ENCODE results near the gene NALF2.

Gene NALF2

DNA sequence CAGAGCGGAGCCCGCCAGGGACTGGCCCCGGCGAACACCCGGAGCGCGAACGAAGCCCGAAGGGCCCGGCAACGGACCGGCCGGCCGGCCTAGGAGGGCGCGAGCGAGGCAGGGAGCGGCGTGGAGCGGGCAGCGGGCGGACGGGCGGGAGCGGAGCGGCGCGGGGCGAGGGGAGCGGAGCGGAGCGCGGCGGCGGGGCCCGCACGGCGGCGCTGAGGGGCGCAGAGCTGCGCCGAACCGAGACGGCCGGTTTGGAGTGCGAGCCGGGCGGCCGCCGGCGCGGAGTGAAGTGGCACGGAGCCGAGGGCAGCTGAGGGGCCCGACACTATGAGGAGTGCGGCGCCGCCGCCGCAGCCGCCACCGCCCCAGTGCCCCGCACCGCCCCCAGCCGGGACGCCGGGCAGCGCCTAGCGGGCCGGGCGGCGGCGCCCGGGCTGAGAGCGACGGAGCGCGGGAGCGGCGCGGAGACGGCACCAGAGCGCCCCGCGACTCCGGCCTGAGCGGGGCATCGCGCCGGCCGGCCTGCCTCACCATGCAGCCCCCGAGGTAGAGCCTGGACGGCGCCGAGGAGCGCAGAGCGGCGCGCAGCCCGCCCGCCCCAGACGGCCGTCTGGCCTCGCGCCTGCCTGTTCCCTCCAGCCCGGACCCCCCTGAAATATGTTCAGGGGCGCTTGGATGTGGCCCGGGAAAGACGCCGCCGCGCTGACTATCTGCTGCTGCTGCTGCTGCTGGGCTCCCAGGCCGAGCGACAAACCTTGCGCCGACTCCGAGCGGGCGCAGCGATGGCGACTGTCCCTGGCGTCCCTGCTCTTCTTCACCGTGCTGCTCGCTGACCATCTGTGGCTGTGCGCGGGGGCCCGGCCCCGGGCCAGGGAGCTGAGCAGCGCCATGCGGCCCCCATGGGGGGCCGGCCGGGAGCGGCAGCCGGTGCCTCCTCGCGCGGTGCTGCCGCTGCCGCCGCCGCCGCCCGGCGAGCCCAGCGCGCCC, 793 bp downstream of the NALF2 start:
- Histone ChIP-seq H3K4me3 (ENCODE audit: insufficient read depth, low read depth, low read length) (peak overlapping the region; percentile 50), H3K9me3 (ENCODE audit: control insufficient read depth, low read length) (no peaks in the 10 kb centered on the region), H3K36me3 (ENCODE audit: control insufficient read depth, insufficient read depth, low read length) (no peaks in the 10 kb centered on the region), H3K4me1 (ENCODE audit: control insufficient read depth, insufficient read depth, low read length) (peaks cover 3% of the 10 kb centered on the region), H3K27ac (ENCODE audit: insufficient read depth, low read depth, low read length, poor library complexity, severe bottlenecking) (no peak overlapping the region), H3K27me3 (ENCODE audit: control insufficient read depth, insufficient read depth, low read length, poor library complexity, severe bottlenecking) (peaks cover 21% of the 10 kb centered on the region)
- WGBS, 2 experiments, result 0 to 1% methylated on average over 146 of the region's 146 CpGs

DNA sequence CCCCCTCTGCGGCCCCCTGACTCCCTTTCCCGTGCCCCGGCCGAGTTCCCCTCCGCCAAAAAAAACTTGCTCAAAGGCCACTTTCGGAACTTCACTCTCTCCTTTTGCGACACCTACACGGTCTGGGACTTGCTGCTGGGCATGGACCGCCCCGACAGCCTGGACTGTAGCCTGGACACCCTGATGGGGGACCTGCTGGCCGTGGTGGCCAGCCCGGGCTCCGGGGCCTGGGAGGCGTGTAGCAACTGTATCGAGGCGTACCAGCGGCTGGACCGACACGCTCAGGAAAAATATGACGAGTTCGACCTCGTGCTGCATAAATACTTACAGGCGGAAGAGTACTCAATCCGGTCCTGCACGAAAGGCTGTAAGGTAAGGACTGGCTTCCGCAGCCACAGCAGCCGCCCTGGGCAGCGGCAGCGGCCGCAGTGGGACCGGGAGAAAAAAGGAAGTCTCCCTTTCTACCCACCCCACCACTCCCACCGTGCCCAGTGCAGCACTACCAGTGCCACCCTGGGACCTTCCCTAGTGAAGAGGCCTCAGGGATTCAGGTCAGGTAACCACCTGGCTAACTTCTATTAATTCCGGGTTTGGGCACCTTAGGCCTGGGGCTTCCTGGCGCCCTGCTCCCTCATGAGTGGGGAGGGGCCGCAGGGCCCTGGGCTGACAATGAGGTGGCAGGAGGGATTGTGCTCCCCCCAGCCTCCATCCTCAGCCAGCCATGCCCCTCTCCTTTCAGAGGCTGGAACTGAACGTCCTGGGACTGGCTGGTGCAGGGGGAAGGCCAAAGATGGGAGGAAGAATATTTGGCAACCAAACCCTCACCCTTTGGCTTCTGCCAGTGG, 1.9 kb downstream of the NALF2 start:
- H3K36me3 ChIP-seq (ENCODE audit: control insufficient read depth, insufficient read depth, low read length), result no peaks in the 10 kb centered on the region
- no peak overlapping the region for H3K27ac ChIP-seq (ENCODE audit: insufficient read depth, low read depth, low read length, poor library complexity, severe bottlenecking)
- peak overlapping the region; percentile 39 for H3K4me3 ChIP-seq (ENCODE audit: insufficient read depth, low read depth, low read length)
- peaks cover 3% of the 10 kb centered on the region for H3K4me1 ChIP-seq (ENCODE audit: control insufficient read depth, insufficient read depth, low read length)
- H3K27me3 ChIP-seq (ENCODE audit: control insufficient read depth, insufficient read depth, low read length, poor library complexity, severe bottlenecking), result peaks cover 21% of the 10 kb centered on the region
- WGBS, 2 experiments, result 7 to 12% methylated on average over 33 to 36 of the region's 36 CpGs
- no peaks in the 10 kb centered on the region for H3K9me3 ChIP-seq (ENCODE audit: control insufficient read depth, low read length)

DNA sequence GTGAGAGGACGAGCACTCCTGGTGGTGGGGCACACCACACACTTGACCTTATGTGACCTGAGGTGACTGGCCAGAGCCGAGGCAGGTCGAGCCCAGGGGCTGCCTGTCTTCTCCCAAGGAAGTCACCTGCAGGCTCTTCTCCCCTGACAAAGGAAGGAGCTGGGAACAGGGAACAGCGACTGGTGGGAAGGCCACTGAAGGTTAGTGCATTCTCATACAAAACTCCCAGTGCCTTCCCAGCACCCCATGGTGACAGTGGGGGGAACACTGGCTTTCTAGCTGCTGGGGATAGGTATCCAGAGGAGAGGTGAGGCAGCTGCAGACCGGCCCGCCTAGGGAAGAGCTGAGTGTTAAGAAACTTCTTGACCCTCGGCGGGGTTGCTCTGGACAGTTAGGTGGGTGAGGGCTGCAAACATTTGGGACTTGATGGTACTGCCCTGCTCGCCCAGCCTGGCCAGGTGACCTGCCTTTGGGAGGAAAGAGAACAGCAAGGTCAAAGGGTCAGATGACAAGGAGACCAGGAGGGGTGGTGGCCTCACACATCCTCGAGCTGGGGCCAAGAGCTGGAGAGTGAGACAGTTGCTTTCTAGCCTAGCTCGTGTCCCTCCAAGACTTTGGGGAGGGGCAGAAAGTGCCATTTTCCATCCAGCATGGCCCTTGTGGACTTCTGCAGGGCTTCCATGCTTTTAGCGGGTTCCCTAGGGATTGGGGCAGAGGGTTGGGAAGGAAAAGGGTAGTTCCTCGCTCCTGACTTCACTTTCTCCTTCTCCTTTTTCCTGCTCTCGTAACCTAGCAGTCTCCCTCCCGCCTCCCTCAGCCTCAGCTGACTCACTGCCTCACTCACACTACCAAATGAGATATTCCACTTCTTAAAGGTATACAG, 2.7 kb downstream of the NALF2 start:
- Histone ChIP-seq H3K4me3 (ENCODE audit: insufficient read depth, low read depth, low read length) (no peak overlapping the region), H3K27ac (ENCODE audit: insufficient read depth, low read depth, low read length, poor library complexity, severe bottlenecking) (no peak overlapping the region), H3K9me3 (ENCODE audit: control insufficient read depth, low read length) (no peaks in the 10 kb centered on the region), H3K27me3 (ENCODE audit: control insufficient read depth, insufficient read depth, low read length, poor library complexity, severe bottlenecking) (peaks cover 21% of the 10 kb centered on the region), H3K4me1 (ENCODE audit: control insufficient read depth, insufficient read depth, low read length) (no peaks in the 10 kb centered on the region), H3K36me3 (ENCODE audit: control insufficient read depth, insufficient read depth, low read length) (no peaks in the 10 kb centered on the region)
- 62 to 65% methylated on average over 14 to 15 of the region's 15 CpGs for WGBS, 2 experiments

DNA sequence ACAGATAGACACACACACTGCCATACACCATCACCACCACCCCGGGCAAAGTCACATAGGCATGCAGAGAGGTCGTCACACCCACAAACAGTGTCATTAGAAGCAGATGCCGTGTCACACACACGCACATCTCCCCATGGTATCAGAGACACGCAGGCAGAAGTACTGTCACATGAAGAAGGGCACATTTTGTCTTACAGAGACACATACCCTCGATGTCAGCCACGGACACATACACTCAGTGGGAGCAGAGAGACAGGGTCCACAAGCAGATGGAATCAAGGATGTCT, 3.3 kb downstream of the NALF2 start:
- H3K4me3 ChIP-seq (ENCODE audit: insufficient read depth, low read depth, low read length), result no peak overlapping the region
- WGBS, 2 experiments, result 94% methylated on average over 7 of the region's 7 CpGs
- H3K27me3 ChIP-seq (ENCODE audit: control insufficient read depth, insufficient read depth, low read length, poor library complexity, severe bottlenecking), result peaks cover 21% of the 10 kb centered on the region
- H3K9me3 ChIP-seq (ENCODE audit: control insufficient read depth, low read length), result no peaks in the 10 kb centered on the region
- no peaks in the 10 kb centered on the region for H3K4me1 ChIP-seq (ENCODE audit: control insufficient read depth, insufficient read depth, low read length)
- H3K27ac ChIP-seq (ENCODE audit: insufficient read depth, low read depth, low read length, poor library complexity, severe bottlenecking), result no peak overlapping the region
- no peaks in the 10 kb centered on the region for H3K36me3 ChIP-seq (ENCODE audit: control insufficient read depth, insufficient read depth, low read length)

DNA sequence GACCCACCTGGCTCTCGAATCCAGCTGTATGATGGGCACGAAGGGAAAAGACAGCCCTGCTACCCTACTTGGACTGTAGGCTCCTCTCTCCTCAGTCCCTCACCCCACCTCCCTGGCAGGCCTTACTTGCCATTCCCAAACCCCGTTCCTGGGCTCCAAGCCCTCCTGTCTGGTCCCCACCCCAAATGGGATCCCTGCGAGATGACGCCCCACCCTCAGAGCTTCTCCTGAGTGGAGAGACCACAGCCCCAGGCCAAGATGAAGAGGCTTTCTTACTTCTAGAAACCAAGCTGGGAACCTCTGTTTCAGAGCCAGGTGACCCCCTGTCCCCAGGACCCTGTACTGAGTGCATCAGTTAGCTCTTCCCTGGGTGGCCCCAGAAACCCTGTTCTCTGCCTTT, 4.5 kb downstream of the NALF2 start:
- Histone ChIP-seq H3K4me3 (ENCODE audit: insufficient read depth, low read depth, low read length) (no peak overlapping the region), H3K36me3 (ENCODE audit: control insufficient read depth, insufficient read depth, low read length) (no peaks in the 10 kb centered on the region), H3K4me1 (ENCODE audit: control insufficient read depth, insufficient read depth, low read length) (no peaks in the 10 kb centered on the region), H3K27ac (ENCODE audit: insufficient read depth, low read depth, low read length, poor library complexity, severe bottlenecking) (no peak overlapping the region), H3K9me3 (ENCODE audit: control insufficient read depth, low read length) (no peaks in the 10 kb centered on the region), H3K27me3 (ENCODE audit: control insufficient read depth, insufficient read depth, low read length, poor library complexity, severe bottlenecking) (peaks cover 21% of the 10 kb centered on the region)
- 90 to 94% methylated on average over 5 of the region's 5 CpGs for WGBS, 2 experiments

DNA sequence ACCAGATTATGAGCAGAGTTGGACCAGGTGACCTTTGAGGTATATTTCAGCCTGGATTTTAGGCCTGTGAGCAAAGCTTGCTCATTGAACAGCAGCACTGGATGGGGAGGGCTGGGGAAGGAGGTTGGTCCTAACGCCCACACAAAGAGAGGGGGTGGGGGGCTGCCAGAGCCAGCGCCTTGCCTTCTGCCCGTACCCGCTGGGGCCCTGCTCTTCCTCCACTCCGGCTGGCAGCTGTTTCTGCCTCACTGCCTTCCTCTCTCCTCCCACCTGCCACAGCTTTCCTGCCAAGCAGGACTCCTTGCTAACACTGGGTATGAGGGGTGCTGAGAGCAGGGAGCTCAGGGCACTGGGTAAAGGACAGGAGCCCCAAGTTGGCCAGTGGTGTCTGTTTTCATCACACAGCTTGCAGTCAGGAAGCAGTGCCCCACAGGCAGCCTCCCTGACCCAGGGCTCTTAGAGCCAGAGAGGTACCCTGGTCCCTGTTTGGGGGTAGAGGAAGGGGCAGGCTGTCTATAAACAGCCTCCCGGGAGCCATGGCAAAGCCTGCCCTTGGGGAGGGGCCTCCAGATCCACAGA, 6.1 kb downstream of the NALF2 start:
- Histone ChIP-seq H3K36me3 (ENCODE audit: control insufficient read depth, insufficient read depth, low read length) (no peaks in the 10 kb centered on the region), H3K27me3 (ENCODE audit: control insufficient read depth, insufficient read depth, low read length, poor library complexity, severe bottlenecking) (peaks cover 18% of the 10 kb centered on the region), H3K4me3 (ENCODE audit: insufficient read depth, low read depth, low read length) (no peak overlapping the region), H3K4me1 (ENCODE audit: control insufficient read depth, insufficient read depth, low read length) (no peaks in the 10 kb centered on the region), H3K27ac (ENCODE audit: insufficient read depth, low read depth, low read length, poor library complexity, severe bottlenecking) (no peak overlapping the region), H3K9me3 (ENCODE audit: control insufficient read depth, low read length) (no peaks in the 10 kb centered on the region)
- 74 to 78% methylated on average over 5 to 6 of the region's 6 CpGs for WGBS, 2 experiments

DNA sequence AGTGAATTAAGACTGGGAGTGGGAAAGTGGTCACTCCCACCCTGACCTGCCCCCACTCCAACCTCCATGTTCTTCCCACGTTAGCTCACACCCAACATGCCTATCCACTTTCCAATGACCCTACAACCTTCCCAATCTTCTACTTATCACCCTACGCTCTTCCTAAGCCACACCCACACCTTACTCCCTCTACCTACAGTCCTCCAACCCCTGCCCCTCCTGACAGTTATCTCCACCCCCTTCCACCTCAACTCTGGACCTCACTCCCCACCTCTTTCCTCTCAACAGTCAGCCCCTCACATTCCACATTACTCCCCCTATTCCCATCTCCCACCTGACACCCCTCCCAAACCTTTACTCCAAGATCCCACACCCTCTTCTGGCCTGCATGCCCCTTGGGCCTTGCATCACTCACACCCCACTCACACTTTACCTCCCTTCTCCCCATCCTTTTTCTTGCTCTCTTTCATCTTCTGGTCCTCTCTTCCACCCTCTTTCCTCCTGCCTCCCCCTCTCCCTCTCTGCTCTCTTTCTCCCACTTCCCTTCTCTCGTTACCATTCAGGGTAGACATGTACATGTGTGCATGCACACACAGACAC, 6.9 kb downstream of the NALF2 start:
- Histone ChIP-seq H3K27ac (ENCODE audit: insufficient read depth, low read depth, low read length, poor library complexity, severe bottlenecking) (no peak overlapping the region), H3K4me1 (ENCODE audit: control insufficient read depth, insufficient read depth, low read length) (no peaks in the 10 kb centered on the region), H3K9me3 (ENCODE audit: control insufficient read depth, low read length) (no peaks in the 10 kb centered on the region), H3K27me3 (ENCODE audit: control insufficient read depth, insufficient read depth, low read length, poor library complexity, severe bottlenecking) (peaks cover 11% of the 10 kb centered on the region), H3K4me3 (ENCODE audit: insufficient read depth, low read depth, low read length) (no peak overlapping the region), H3K36me3 (ENCODE audit: control insufficient read depth, insufficient read depth, low read length) (no peaks in the 10 kb centered on the region)
- 86 to 93% methylated on average over 3 of the region's 3 CpGs for WGBS, 2 experiments

DNA sequence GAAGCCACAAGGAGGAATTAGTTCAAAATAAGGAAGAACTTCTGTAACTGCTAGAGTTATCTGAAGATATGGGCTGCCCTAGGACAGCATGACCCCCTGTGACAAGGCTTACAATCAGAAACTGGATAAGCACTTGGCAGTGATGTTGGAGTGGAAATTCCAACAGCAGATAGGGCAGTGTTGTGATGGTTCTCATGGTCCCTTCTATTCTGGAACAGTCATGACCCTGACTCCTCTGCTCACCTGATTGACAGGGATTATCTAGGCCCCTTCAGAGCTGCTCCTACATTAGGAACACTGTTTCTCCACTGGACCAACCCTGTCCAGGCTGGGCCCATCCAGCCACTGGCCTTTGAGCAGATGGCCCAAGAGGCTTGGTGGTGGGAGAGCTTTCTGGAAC, 17.9 kb downstream of the NALF2 start:
- H3K9me3 ChIP-seq (ENCODE audit: control insufficient read depth, low read length), result no peaks in the 10 kb centered on the region
- H3K27ac ChIP-seq (ENCODE audit: insufficient read depth, low read depth, low read length, poor library complexity, severe bottlenecking), result no peak overlapping the region
- no peaks in the 10 kb centered on the region for H3K27me3 ChIP-seq (ENCODE audit: control insufficient read depth, insufficient read depth, low read length, poor library complexity, severe bottlenecking)
- peaks cover 3% of the 10 kb centered on the region for H3K4me1 ChIP-seq (ENCODE audit: control insufficient read depth, insufficient read depth, low read length)
- H3K36me3 ChIP-seq (ENCODE audit: control insufficient read depth, insufficient read depth, low read length), result no peaks in the 10 kb centered on the region
- no peak overlapping the region for H3K4me3 ChIP-seq (ENCODE audit: insufficient read depth, low read depth, low read length)

DNA sequence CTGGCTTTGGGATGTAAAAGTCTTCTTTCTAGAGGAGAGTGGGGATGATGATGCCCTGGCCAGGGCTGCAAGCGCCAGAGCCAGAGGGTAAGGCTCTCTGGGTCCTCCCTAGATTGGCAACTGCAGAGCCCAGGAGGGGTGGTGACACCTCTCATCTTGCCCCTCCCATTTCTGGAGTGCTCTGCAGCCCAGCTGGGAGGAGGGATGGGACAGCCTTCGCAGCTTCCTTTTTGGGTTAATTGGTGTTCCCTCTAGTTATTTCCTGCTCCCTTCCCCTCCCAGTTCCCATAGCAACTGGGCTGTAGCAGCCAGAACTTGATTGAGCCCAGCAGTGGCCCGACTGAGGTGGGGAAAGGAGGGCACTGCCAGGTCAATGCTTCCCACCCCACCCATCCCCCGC, 19.2 kb downstream of the NALF2 start:
- Histone ChIP-seq H3K9me3 (ENCODE audit: control insufficient read depth, low read length) (no peaks in the 10 kb centered on the region), H3K27me3 (ENCODE audit: control insufficient read depth, insufficient read depth, low read length, poor library complexity, severe bottlenecking) (no peaks in the 10 kb centered on the region), H3K27ac (ENCODE audit: insufficient read depth, low read depth, low read length, poor library complexity, severe bottlenecking) (no peak overlapping the region), H3K4me3 (ENCODE audit: insufficient read depth, low read depth, low read length) (no peak overlapping the region), H3K4me1 (ENCODE audit: control insufficient read depth, insufficient read depth, low read length) (peaks cover 3% of the 10 kb centered on the region), H3K36me3 (ENCODE audit: control insufficient read depth, insufficient read depth, low read length) (no peaks in the 10 kb centered on the region)
- 75 to 88% methylated on average over 2 to 4 of the region's 4 CpGs for whole genome bisulfite sequencing, 2 experiments
